HG03558 (cell line): ENCODE data around the gene IFNLR1.
"Not testable (repeated sequence)": the region's sequence is repeated elsewhere in the genome, so short reads cannot be mapped to it uniquely, and the experiment has no call there.

Experiments used
- ATAC-seq: cut with Tn5 transposase; IDR thresholded peaks from one replicate; pipeline ENCODE4 v1.9.1; 2021; ENCODE audit warnings: moderate number of reproducible peaks; ENCODE audit not compliant: unreplicated experiment; ENCODE audit errors: extremely low read depth

Gene IFNLR1

GRCh38 chr1:24186993-24187790, at the start of gene IFNLR1:
TSS of gene IFNLR1 (minus strand) at chr1:24187289. CDS start at chr1:24187248, 41 bp downstream.
- no peak for ATAC-seq

- ATAC-seq, result no peak
Observed at GRCh38 chr1:24235921-24236788, 49.1 kb upstream of the IFNLR1 start.

- ATAC-seq, result no peak
Observed at GRCh38 chr1:24233684-24234600, 46.9 kb upstream of the IFNLR1 start.

- ATAC-seq, result no peak
Observed at GRCh38 chr1:24231701-24232100, 44.6 kb upstream of the IFNLR1 start.

GRCh38 chr1:24228311-24228710, 41.2 kb upstream of the IFNLR1 start:
- no peak for ATAC-seq

- ATAC-seq, result no peak
Observed at GRCh38 chr1:24226749-24227148, 39.7 kb upstream of the IFNLR1 start.

GRCh38 chr1:24224761-24225160, 37.7 kb upstream of the IFNLR1 start:
- ATAC-seq, result no peak

- no peak for ATAC-seq
Observed at GRCh38 chr1:24224086-24224485, 37.0 kb upstream of the IFNLR1 start.

GRCh38 chr1:24222793-24223192, 35.7 kb upstream of the IFNLR1 start:
- no peak for ATAC-seq

GRCh38 chr1:24222008-24222605, 35.0 kb upstream of the IFNLR1 start:
- no peak for ATAC-seq

- no peak for ATAC-seq
Observed at GRCh38 chr1:24221246-24221645, 34.2 kb upstream of the IFNLR1 start.

GRCh38 chr1:24216276-24217074, 29.4 kb upstream of the IFNLR1 start:
- no peak for ATAC-seq

- ATAC-seq, result no peak
Observed at GRCh38 chr1:24215226-24215814, 28.2 kb upstream of the IFNLR1 start.

GRCh38 chr1:24212376-24212775, 25.3 kb upstream of the IFNLR1 start:
- ATAC-seq, result no peak

- ATAC-seq, result no peak
Observed at GRCh38 chr1:24210195-24210627, 23.1 kb upstream of the IFNLR1 start.

- ATAC-seq, result no peak
Observed at GRCh38 chr1:24209097-24209496, 22.0 kb upstream of the IFNLR1 start.

GRCh38 chr1:24207709-24208108, 20.6 kb upstream of the IFNLR1 start:
- no peak for ATAC-seq

GRCh38 chr1:24207395-24207687, 20.3 kb upstream of the IFNLR1 start:
- not testable (repeated sequence) for ATAC-seq
